ENCODE data around the gene RRH.

GRCh38 chr4:109786846-109787245 is 40.9 kb upstream of the RRH start:
- TF ChIP-seq POLR2A (IDR thresholded peaks at IDR 0.05) (no peak), CTCF (IDR thresholded peaks at IDR 0.05) (no peak)

Data from body of pancreas (tissue), 4 donors.